Lower leg skin (tissue), 4 donors: ENCODE data around the gene TIPIN. TPM values are rescaled to one million over a fixed set of nuclear protein-coding genes. Genes with fewer than 3 reads are reported as not detected.

Experiments
- DNase-seq, 2 donors: peaks; one replicate each; pipeline ENCODE4 v3.0.0-alpha.2; 2019; ENCODE audit warnings: low spot score in 2 of 2
- H3K4me3 ChIP-seq: fragments of 200-600 bp; sonication (generic); 2 replicates; pipeline ENCODE4 v1.5.1; 2017; ENCODE audit warnings: mild to moderate bottlenecking, low read depth; ENCODE audit not compliant: poor library complexity, severe bottlenecking
- POLR2A ChIP-seq, 2 donors: fragments of 450-650 bp; IDR thresholded peaks; one replicate each; pipeline ENCODE4 v1.6.1; 2016 to 2017; ENCODE audit warnings: antibody characterized with exemption in 2 of 2, mild to moderate bottlenecking in 1 of 2, moderate library complexity in 1 of 2
- WGBS, 2 donors: methylation state at CpG; one replicate each; pipeline ENCODE4 v1.1.5; 2018; 5-methylcytosine and 5-hydroxymethylcytosine counted together
- intact Hi-C: fragments of 100-400 bp; cut with DNase I; formaldehyde crosslinking; loops from one replicate; pipeline ENCODE4 v1.15.0; 2023; ENCODE audit warnings: low total_unique reads
- total RNA-seq, 4 donors: library from RNA; depleted of rRNA; stranded (reverse); fragments of >200 nt; gene quantifications; one replicate each; pipeline ENCODE4 v1.1.0, GENCODE V29; 2016
- TF ChIP-seq, protein P1 (sequence below), 3 donors: fragments of 450-650 bp; IDR thresholded peaks; one replicate each; pipeline ENCODE4 v1.5.1; 2016; ENCODE audit warnings: antibody characterized with exemption in 3 of 3, mild to moderate bottlenecking in 3 of 3, moderate library complexity in 2 of 3

The TIPIN gene
- total RNA-seq, 4 donors from 2014 or later: 4.0 to 14.8 (median 5.3) TPM

DNA sequence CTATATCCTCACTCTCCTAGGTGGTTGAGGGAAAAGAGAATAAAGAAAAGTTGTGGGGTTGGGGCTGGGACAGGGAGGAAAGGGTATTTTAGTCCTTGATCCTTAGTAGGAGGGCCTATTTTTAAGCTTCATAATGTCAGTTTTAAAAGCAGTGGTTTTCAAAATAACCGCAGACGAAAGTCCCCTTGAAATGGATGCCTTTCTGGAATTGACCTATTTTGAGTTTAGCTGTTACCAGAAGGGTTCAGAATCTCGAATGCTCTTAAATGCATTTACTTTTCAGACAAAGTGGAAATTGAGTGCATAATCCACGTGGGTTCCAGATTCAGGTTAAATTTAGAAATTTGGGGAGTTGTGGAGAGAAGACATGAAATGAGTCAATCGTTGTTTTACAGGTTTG, 46.8 kb upstream of the TIPIN start:
- DNase-seq: no peak
- intact Hi-C loops: no loop called here
- 78 to 81% methylated on average over 5 of the region's 5 CpGs for WGBS, 2 donors
- H3K4me3 ChIP-seq: no peak overlapping the region
- TF ChIP-seq POLR2A (IDR thresholded peaks at IDR 0.05): no peak
- TF ChIP-seq, protein P1, sequence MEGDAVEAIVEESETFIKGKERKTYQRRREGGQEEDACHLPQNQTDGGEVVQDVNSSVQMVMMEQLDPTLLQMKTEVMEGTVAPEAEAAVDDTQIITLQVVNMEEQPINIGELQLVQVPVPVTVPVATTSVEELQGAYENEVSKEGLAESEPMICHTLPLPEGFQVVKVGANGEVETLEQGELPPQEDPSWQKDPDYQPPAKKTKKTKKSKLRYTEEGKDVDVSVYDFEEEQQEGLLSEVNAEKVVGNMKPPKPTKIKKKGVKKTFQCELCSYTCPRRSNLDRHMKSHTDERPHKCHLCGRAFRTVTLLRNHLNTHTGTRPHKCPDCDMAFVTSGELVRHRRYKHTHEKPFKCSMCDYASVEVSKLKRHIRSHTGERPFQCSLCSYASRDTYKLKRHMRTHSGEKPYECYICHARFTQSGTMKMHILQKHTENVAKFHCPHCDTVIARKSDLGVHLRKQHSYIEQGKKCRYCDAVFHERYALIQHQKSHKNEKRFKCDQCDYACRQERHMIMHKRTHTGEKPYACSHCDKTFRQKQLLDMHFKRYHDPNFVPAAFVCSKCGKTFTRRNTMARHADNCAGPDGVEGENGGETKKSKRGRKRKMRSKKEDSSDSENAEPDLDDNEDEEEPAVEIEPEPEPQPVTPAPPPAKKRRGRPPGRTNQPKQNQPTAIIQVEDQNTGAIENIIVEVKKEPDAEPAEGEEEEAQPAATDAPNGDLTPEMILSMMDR (IDR thresholded peaks at IDR 0.05): no peak

DNA sequence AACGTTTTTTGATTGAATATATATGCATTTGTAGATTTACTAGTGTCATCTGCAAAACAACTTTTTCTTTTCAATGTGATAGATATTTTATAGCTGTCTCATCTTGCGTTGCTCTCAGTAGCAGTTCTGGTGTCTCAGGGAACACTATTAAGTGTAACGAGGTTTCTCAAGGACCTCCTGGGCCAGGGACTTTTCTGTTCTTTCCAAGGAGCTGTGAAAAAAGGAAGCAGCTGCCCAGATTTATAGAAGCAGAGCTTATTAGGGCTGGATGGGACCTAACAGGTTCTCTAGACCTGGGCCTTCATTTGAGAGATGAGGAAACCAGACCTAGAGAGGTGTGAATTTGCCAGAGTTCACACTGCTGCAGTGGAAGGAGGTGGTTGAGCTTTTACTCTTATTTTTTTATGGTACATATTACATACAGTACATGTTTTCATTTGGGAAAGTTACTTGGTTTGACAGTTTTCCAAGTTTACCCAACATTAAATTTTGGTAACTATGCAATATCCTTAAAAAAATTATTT, 46.3 kb upstream of the TIPIN start:
- no peak for TF ChIP-seq POLR2A (IDR thresholded peaks at IDR 0.05)
- TF ChIP-seq, protein P1 (IDR thresholded peaks at IDR 0.05): no peak
- no peak overlapping the region for H3K4me3 ChIP-seq
- WGBS, 2 donors: 81 to 92% methylated on average over 3 of the region's 3 CpGs
- DNase-seq: no peak
- intact Hi-C loops: no loop called here

DNA sequence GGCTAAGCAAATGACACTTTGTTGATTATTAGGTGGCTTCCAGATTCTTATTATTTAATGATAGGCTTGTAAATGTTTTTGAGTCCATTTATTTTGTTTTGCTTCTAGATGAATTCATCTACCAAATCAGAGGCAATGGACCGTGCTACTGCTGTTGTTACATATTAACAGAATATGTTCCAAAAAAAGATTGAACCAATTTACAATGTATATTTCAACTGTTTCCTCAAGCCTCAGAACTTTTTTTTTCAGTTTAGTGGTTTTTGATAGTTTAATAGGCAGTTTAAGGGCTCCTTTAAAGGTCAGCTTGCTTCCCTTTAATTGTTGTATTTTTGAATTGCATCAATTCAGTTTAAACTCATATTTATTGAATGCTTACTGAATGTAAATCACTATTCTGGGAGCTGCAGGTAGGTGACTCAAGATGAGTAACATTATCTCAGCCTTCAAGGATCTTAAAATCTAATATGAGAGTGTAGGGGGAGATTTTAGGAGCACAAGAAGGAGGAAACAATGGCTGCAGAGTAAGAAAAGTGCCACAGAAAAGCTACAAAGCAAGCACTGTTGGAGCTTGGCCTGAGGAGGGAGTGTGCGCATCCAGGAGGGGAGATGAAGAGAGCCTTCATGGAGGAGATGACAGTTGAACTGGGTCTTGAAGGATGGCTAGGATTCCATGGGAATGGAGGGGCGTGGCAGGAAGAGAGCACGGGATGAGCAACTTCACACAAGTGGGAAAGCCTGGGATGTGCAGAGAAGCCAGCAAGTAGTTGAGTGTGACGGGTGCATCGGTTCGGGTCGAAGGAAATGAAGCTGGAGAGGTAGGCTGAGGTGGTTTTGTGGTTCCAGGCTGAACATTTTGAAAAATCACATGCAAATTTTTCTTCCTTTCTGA, 44.9 kb upstream of the TIPIN start:
- H3K4me3 ChIP-seq: no peak overlapping the region
- TF ChIP-seq, protein P1 (IDR thresholded peaks at IDR 0.05): no peak
- TF ChIP-seq POLR2A (IDR thresholded peaks at IDR 0.05): no peak
- no peak for DNase-seq
- intact Hi-C loops: no loop called here
- 79 to 85% methylated on average over 8 of the region's 8 CpGs for WGBS, 2 donors

DNA sequence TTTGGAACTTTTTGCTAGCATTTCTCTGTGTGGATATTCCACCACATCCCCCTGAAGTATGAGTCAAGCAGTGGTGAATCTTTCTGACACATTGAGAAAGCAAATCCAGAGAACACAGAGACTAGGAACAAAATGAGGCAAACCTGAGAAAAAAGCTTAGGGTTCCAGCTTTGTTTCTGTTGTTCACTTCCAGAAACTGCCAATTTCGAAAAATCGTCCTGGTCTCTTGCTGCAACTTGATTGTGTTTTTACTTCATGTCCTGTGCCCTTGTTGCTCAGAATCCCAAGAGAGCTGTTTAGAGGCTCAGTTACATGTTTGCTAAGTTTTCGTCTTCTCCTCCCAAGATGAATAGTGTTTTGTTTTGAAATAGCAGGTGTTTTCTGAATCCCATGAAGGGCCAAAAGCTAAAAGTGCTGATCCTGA, 43.9 kb upstream of the TIPIN start:
- WGBS, 2 donors: 73 to 84% methylated on average over 3 of the region's 3 CpGs
- intact Hi-C loops: no loop called here
- no peak for DNase-seq
- no peak overlapping the region for H3K4me3 ChIP-seq
- TF ChIP-seq, protein P1 (IDR thresholded peaks at IDR 0.05): no peak
- no peak for TF ChIP-seq POLR2A (IDR thresholded peaks at IDR 0.05)

DNA sequence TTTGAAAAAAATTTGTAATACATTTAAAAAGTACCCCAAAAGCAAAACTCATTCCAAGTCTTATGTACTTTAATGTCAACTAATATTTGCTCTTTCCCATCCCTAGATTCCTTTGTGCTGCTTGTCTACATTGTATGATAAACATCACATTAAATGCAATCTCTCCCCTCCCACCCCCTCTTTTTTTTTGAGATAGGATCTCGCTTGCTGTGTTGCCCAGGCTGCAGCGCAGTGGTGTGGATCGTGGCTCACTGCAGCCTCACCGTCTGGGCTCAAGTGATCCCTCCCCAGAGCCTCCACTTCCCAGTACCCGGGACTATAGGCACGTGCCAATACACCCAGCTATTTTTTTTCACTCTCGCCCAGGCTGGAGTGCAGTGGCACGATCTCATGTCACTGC, 42.8 kb upstream of the TIPIN start:
- 92 to 95% methylated on average over 8 of the region's 8 CpGs for WGBS, 2 donors
- intact Hi-C loops: no loop called here
- TF ChIP-seq, protein P1 (IDR thresholded peaks at IDR 0.05): no peak
- TF ChIP-seq POLR2A (IDR thresholded peaks at IDR 0.05): no peak
- H3K4me3 ChIP-seq: no peak overlapping the region
- DNase-seq: no peak
